ENCODE results near the gene TNC.

DNA sequence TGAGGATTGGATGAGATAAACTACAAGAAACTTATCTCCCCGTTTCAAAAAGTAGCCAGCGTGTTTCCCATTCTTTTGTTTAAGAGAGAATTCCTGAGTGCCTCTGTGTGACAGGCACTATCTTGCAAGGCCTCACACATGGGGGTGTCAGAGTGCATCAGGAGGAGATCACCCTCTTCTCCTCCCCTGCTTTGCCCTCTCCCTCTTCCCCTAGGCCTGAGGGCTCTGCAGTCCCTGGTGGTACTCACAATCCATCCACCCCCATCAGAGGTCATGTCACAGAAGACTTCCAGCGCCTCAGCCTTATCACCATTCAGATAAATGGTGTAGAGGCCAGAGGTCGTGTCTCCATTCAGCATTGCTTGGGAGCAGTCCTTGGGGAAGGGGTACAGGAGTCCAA is 88.0 kb downstream of the TNC start:
- TF ChIP-seq ZNF274 (IDR thresholded peaks at IDR 0.05; ENCODE audit: low read depth, low read length) (no peak), SUZ12 (IDR thresholded peaks at IDR 0.05; ENCODE audit: extremely low read depth, insufficient read depth, insufficient read length) (no peak)
